GM19240 (cell line): ENCODE measurements around the gene APLF.
A peak's percentile ranks its signal among the peaks of the same experiment; 100 is the strongest.
"Not testable (repeated sequence)": the region's sequence is repeated elsewhere in the genome, so short reads cannot be mapped to it uniquely, and the experiment has no call there.

Source experiments
- DNase-seq: peaks from one replicate; pipeline ENCODE4 v3.0.0; 2011; ENCODE audit warnings: low spot score; ENCODE audit not compliant: insufficient read length

The APLF gene

DNA sequence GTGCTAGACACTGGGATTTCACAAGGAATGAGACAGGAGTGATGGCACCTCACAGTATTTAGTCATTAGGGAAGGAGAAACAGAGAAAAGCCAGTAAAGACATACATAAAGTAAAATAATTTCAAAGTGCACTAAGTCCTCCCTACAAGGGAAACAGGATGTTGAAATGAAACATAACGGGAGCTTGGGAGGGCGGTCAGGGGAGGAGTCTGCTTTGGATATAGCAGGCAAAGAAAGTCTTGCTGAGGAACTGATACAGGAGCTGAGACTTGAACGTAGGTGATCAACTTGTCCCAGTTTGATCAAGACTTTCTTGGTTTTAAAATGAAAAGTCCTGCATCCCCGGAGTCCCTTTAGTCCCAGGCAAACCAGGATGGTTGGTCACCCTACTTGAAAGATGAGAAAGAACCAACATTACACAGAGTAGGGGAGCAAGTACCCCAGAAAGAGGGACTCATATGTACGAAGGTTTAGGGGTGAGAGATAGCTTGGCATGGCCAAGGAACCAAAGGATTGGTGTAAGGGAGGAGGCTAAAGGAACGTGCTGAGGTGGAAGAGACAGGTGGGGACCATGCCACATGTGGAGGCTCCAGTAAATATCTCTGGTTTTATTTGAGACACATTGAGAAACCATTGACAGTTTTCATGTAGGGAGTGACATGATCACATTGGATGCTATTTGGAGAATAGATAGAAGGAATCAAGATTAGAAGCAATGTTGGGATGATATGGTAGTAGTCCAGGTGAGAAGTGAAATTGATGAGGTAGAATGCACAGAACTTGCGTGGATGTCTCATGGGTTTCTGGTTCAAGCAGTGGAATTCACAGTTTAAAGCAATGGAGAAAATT lies 28.7 kb upstream of the APLF start:
- DNase-seq = no peak

DNA sequence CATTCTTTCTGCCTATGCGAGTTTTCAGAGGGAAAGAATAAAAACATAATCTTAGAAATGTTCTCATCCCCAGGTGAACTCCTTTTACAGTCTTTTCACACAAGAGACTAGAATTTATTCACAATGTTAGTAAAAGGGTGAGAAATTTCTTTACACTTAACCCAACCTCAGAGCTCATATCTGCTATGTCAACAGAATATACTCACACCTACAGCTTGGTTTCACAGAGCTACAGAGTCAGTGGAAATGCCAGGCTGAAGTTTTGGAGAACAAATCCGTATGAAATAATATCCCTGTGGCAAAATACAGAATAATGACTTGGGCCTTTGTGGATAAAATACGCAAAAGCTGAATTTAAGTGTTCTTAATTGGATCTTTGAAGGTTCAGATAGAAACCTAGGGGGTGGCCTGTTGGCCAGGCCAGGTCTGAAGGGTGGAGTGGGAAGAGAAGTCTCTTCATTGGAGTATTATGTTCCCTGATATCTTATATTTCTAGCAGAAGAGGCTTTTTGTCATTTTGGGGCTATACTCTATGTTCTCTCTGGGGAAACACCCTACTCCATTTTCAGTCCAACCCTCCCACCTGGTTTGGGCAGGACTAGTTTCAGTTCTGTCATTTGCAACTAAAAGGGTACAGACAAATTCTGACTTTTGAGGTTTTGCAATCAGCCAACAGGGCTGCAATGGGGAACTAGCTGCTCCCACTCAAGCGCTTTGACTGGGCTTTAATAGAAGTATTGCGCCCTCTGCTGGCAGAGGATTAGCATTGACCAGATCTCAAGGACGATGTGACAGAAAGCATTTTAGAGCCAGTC lies 26.0 kb upstream of the APLF start:
- peak; percentile 81 for DNase-seq

DNA sequence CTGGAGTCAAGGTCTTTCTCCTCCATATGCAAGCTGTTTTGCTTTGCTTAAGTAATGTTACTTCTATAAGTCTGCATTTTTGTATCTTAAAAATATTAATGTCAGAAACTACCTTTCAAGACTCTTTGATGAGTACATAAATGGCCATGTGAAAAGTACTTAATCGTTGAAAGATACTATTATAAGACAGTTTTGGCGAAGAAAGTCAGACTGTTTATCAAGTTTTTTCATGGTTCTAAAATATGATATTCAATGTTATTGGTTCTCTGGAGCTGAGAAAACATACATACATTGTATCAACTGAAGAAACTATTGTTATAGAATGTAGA lies 25.4 kb upstream of the APLF start:
- no peak for DNase-seq

GRCh38 chr2:68446425-68446824 lies 21.0 kb upstream of the APLF start:
- DNase-seq = not testable (repeated sequence)

DNA sequence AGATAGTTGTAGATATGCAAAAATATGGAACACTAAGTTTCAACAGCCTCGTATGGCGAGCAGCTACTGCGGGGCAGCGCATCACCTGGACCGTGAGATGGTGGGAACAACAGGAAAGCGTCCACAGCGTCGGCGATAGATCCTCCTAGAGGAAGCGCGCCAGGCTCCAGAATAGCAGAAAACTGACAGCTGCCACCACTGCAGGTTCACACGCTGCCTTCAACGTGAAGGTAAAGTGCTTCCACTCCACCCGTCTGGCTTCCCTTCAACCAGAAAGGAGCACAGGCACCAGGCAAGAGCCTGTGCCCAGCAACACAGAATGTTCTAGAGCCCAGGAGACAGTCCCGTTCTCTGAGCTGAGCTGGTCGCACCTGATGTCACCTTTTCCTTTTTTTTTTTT lies 20.3 kb upstream of the APLF start:
- DNase-seq = no peak

DNA sequence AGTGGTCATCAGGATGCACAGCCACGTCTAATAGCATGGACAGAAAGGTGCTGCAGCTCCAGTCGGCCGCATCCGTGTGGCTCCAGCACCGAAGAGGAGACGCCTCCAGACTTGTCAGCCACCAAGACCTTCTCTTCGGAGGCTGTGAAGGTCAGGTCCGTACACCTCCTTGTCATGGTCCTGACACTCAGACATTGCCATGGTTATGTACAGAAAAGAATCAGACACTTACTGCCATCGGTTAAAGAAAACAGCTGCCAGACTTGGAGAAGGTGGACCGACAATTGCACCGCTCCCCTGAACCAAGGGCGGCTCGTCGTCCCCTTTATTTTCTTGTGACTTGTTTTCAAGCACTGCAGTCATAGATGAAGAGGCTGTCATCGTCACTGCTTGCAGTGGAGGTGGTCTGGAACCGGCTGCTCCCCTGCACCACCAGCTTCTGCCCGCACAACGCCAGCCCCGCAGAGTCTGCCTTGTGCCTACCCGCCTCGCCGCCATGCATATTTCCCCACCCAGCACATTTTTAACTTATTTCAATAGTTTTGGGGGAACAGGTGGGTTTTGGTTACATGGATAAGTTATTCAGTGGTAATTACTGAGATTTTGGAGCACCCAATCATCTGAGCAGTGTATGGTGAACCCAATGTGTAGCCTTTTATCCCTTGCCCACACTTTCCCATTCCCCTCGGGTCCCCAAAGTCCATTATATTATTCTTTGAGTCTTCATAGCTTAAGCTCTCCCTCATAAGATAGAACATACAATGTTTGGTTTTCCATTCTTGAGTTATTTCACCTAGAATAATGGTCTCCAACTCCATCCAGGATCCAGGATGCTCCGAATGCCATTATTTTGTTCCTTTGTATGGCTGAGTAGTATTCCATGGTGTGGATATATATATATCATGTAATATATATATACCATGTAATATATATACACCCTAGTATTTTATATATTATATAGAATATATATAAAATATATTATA lies 18.4 kb upstream of the APLF start:
- DNase-seq = no peak

DNA sequence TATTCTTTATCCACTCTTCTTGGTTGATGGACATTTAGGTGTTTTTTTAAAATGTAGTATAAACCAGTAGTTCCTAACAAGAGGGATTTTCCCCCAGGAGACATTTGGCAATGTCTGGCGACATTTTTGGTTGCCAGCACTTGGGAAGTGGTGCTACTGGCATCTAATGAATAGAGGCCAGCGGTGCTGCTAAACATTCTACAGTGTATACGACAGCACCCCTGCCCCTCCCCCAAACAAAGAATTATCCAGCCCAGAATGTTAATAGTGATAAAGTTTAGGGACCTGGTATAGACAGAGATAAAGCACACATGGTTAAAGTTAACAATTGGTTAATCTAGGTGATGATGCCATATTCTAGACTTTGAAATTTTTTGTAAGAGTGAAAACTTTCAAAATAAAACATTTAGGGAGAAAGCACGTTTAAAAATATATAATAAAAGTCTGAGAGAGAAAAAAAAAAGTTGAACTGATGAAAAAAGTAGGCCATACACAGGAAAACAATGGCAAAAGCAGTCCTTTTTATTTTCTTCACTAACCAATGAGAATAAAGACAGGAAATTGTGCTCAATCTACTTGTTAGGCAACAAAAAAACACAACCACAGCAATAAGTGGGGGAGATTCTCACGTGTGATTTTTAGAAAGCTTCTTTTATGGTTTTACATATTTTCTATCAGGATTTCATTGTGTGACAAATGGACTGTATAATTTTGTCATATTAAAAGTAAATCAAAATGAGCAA lies 15.1 kb upstream of the APLF start:
- DNase-seq = no peak

DNA sequence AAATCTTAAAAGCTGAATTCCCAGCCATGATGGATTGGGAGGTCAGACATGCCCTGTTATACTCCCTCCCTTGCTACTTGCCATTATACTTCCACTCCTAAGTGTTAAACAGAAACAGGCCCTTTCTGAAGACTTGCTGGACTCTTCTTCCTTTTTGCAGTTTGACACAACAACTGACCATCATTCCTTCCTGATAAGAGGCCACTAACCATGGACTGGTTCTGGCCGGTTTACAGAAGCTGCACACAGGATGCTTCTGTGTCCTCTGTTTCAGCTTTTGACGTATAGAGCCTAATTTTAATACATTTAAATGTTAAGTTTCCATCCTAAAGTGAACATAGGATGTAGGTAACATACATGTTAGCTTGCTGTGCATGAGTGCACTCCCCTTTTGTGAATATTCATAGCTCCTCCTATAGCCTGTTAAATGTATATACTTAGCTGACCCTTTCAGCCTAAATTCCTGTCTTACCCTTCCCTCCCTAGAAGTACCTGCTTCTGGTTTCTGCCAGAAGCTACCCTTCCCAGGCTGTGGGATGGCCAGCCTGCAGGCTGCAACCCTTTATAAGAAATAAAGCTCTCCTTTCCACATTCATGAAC lies 13.5 kb upstream of the APLF start:
- DNase-seq = no peak

- no peak for DNase-seq
These were observed 12.7 kb upstream of the APLF start for GRCh38 chr2:68454719-68455118.

DNA sequence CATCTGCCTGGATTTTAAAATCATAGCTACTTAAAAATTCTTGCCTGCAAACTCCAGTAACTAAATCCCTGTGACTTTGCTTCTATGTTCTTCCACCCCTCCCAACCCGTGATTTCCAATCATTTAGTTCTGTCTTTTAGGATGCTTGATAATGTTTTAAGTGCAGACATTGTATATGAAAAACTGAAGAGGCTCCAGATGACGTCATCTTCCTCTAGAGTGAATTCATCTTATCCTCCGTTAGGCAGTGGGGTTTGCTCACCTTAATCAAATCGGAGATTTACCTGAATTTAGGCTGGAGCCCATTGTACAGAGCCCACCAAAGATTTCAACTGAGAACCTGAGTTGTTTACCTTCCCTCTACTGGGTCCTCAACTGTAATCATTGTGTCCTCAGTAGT lies 11.2 kb upstream of the APLF start:
- DNase-seq = no peak

DNA sequence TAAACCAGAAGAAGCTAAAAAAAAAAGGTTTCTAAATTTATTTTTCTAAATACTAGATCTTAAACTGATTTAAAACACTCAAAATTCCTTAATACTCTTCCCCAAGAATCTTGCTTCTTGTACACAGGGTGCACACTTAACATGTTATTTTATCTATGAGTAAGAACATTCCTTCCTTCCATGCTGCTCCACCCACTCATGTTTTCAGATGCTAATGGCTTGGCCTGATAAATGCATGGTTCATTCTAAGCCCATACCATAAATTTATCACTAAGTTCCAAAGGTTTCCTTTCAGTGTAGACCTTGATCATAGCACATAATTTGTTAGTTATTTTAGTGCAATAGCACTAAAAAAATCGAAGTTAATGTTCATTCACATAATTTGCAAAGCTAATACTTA lies 8.4 kb upstream of the APLF start:
- DNase-seq = no peak

GRCh38 chr2:68463287-68463877 lies 4.0 kb upstream of the APLF start:
- no peak for DNase-seq

GRCh38 chr2:68464651-68465050 lies 2.7 kb upstream of the APLF start:
- DNase-seq = no peak

DNA sequence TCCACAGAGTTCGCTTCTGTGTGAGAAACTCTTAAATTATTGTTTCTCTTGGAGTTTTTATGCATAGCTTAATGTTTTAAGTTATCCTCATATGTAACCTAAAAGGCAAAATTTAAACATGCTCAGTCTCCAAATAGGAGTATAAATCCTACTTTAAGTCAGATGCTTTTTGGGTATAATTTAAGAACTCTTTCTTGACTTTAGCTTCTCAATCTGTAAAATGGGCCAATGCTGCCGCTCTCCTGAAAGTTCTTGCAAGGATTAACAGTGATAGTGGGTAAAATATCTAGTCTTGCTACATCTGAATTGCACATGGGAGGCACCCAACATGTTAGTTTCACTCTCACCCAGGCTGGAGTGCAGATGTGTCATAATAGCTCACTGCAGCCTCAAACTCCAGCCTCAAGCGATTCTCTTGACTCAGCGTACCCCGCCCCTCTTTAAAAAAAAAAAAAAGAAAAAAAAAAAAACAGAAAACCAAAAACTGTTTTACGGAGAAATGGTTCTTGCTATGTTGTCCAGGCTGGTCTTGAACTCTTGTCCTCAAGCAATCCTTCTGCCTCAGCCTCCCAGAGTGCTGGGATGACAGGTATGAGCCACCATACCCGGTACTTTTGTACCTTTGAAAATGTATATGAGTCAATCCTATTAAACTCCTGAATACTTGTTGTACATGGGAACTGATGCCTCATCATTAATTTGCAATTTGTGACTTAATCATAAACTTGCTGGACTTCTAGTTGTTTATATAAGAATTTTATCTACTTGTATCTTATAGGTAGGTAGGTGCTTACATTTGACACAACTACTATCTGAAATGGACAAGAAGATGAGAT lies 2.1 kb upstream of the APLF start:
- DNase-seq = no peak

DNA sequence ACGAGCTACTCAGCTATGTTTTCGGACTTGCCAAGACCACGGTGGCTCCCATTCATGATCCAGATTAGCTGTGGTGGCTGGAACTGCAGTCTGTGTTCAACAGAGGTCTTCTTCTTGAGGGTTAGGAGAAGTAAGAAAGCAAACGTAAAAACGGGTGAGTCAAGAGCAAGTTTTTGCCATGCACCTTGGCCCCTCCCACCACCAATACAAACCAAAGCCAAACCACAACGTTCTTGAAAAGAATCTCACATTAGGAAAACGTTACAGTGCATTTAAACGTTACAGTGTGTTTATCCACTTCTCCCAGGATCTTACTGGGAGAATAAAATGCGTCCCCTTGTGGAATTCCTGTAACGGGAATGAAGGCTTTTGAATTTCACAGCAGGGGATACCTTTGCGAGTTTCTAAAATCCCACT lies 1.0 kb upstream of the APLF start:
- no peak for DNase-seq

DNA sequence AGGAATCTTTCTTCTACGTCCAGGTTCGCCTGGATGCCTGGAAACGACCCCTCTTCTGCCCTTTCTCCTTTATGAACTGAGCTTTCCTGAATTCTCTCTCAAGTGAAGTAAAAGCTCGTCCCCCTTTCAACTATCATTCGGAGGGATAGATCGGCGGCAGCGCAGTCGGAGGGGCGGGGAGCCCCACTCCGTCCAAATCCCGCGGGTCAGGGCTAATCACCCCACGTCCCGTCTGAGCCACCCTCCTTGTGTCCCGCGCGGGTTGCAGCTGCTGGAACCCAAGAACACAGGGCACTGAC lies 658 bp upstream of the APLF start:
- DNase-seq = no peak

DNA sequence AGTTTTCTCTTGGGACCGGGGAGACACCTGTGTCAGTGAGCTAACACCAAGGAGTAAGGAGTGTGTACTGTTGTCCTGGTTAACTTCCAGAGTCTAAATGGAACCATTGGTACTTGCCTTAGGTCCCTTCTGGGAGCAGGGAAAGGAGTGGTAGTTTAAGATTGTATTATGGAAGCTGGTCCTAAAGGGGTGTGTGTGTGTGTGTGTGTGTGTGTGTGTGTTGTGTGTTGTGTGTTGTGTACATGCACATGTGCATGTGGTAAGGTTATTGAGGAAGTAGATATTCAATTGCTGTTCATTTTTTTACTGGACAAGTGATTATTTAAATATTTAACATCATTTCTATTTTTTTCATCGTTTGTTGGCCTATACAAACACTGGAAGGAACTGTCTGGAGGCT lies 1.4 kb downstream of the APLF start:
- DNase-seq = no peak

- no peak for DNase-seq
These were observed 2.5 kb downstream of the APLF start for GRCh38 chr2:68469935-68470334.

GRCh38 chr2:68471385-68471784 lies 4.0 kb downstream of the APLF start:
- no peak for DNase-seq
